Vagina (tissue), 2 donors: Measurements from ENCODE around the gene MDN1. TPM values are rescaled to one million over a fixed set of nuclear protein-coding genes. Genes with fewer than 3 reads are reported as not detected.

Experiments used
- DNase-seq, 2 donors: peaks; one replicate each; pipeline ENCODE4 v3.0.0-alpha.2; 2017; ENCODE audit errors: extremely low spot score in 2 of 2
- H3K27ac ChIP-seq: fragments of 200-600 bp; sonication (generic); one replicate; pipeline ENCODE4 v1.5.1; 2019
- H3K27me3 ChIP-seq: fragments of 200-600 bp; sonication (generic); one replicate; pipeline ENCODE4 v1.5.1; 2019
- H3K36me3 ChIP-seq, 2 donors: fragments of 200-600 bp; sonication (generic); one replicate each; pipeline ENCODE4 v1.5.1; 2017 to 2019
- H3K4me1 ChIP-seq: fragments of 200-600 bp; sonication (generic); one replicate; pipeline ENCODE4 v1.5.1; 2019
- H3K4me3 ChIP-seq, 2 donors: fragments of 200-600 bp; sonication (generic); 1 replicate in 1 of 2; 2 replicates in 1 of 2; pipeline ENCODE4 v1.5.1; 2016 to 2019
- H3K9me3 ChIP-seq: fragments of 200-600 bp; sonication (generic); one replicate; pipeline ENCODE4 v1.5.1; 2019
- POLR2A ChIP-seq, 2 donors: fragments of 450-650 bp; IDR thresholded peaks; one replicate each; pipeline ENCODE4 v1.6.1; 2017; ENCODE audit warnings: antibody characterized with exemption in 2 of 2, mild to moderate bottlenecking in 2 of 2, moderate library complexity in 2 of 2
- POLR2AphosphoS5 ChIP-seq, 2 donors: sonication (generic); formaldehyde crosslinking; IDR thresholded peaks; one replicate each; pipeline ENCODE4 v1.9.0; 2017; ENCODE audit warnings: antibody characterized with exemption in 2 of 2, mild to moderate bottlenecking in 2 of 2, low read depth in 1 of 2; ENCODE audit not compliant: insufficient read depth in 1 of 2
- intact Hi-C: fragments of 100-400 bp; cut with DNase I; formaldehyde crosslinking; loops from one replicate; pipeline ENCODE4 v1.15.1; 2023
- total RNA-seq: library from RNA; depleted of rRNA; stranded (reverse); fragments of >200 nt; gene quantifications from one replicate; pipeline ENCODE4 v1.2.3, GENCODE V29; 2016
- TF ChIP-seq, protein P1 (sequence below), 3 experiments: fragments of 450-650 bp in 2 of 3; fragments of 200-600 bp in 1 of 3; sonication (generic) in 1 of 3; IDR thresholded peaks; one replicate each; pipeline ENCODE4 v1.5.1; 2017 to 2019; ENCODE audit warnings: antibody characterized with exemption in 3 of 3, mild to moderate bottlenecking in 2 of 3, moderate library complexity in 2 of 3

MDN1 gene
- total RNA-seq, 1 donor from 2014 or later: 23.8 TPM

DNA sequence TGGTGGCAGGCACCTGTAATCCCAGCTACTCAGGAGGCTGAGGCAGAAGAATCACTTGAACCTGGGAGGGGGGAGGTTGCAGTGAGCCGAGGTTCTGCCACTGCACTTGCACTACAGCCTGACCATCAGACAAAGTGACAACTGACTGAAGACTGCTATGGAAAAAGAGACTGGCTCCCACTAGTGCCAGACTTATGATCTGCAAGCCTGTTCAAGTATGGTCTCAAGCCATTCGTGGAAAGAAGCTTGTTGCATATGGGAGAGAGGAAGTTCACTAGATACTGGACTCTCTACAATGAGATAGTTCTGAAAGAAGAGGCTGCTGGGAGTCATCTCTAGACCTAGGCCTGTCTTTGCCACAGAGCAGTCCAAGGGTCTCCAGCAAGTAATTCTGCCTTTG lies 26.7 kb downstream of the MDN1 start:
- no peak for TF ChIP-seq POLR2AphosphoS5 (IDR thresholded peaks at IDR 0.05; ENCODE audit: insufficient read depth in 1 of 2, low read depth in 1 of 2)
- intact Hi-C loops: no loop called here
- Histone ChIP-seq H3K4me1 (no peaks in the 10 kb centered on the region), H3K27me3 (no peaks in the 10 kb centered on the region), H3K4me3 (no peak overlapping the region), H3K36me3 (peaks cover 3 to 30% of the 10 kb centered on the region in 2 donors), H3K9me3 (no peaks in the 10 kb centered on the region), H3K27ac (no peak overlapping the region)
- DNase-seq: no peak

DNA sequence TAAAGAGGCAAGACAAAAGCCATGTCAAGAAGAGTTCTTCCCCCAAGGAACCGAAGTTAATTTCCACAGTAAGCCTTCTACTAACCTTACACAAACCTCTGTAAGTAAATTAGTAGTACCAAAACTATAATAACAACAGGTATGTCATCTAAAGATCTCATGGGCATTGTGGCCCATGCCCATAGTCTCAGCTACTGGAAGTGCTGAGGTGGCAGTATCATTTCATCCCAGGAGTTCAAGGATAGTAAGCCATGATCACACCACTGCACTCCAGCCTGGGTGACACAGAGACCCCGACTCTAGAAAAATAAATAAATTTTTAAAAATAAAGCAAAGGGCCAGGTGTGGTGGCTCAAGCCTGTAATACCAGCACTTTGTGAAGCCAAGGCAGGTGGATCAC lies 29.2 kb downstream of the MDN1 start:
- no peaks in the 10 kb centered on the region for H3K27me3 ChIP-seq
- TF ChIP-seq POLR2A (IDR thresholded peaks at IDR 0.05) (no peak), POLR2AphosphoS5 (IDR thresholded peaks at IDR 0.05; ENCODE audit: insufficient read depth in 1 of 2, low read depth in 1 of 2) (no peak)
- TF ChIP-seq, protein P1, sequence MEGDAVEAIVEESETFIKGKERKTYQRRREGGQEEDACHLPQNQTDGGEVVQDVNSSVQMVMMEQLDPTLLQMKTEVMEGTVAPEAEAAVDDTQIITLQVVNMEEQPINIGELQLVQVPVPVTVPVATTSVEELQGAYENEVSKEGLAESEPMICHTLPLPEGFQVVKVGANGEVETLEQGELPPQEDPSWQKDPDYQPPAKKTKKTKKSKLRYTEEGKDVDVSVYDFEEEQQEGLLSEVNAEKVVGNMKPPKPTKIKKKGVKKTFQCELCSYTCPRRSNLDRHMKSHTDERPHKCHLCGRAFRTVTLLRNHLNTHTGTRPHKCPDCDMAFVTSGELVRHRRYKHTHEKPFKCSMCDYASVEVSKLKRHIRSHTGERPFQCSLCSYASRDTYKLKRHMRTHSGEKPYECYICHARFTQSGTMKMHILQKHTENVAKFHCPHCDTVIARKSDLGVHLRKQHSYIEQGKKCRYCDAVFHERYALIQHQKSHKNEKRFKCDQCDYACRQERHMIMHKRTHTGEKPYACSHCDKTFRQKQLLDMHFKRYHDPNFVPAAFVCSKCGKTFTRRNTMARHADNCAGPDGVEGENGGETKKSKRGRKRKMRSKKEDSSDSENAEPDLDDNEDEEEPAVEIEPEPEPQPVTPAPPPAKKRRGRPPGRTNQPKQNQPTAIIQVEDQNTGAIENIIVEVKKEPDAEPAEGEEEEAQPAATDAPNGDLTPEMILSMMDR (IDR thresholded peaks at IDR 0.05): no peak
- no peaks in the 10 kb centered on the region for H3K4me1 ChIP-seq
- H3K36me3 ChIP-seq: peaks cover 3 to 54% of the 10 kb centered on the region in 2 donors
- H3K4me3 ChIP-seq: no peak overlapping the region
- no peak overlapping the region for H3K27ac ChIP-seq
- no peak for DNase-seq
- intact Hi-C loops: no loop called here
- H3K9me3 ChIP-seq: no peaks in the 10 kb centered on the region

DNA sequence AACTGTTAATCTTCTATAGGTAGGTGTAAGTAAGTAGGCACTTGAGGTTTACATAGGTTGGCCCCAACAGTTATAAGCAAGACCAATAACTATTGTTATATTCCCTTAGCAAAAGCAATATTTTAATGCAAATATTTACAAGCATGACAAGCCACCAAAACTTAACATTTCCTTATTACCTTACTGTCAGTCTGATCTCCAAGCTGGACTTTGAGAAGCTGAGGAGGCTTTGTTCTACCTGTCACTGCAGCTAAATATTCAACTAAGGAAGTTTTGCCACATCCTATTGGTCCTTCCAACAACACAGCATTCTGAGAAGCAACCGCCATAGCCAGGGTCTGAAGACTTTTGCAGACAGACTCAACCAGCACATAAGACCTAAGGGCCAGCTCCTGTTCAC lies 29.6 kb downstream of the MDN1 start:
- DNase-seq: no peak
- intact Hi-C loops: no loop called here
- TF ChIP-seq, protein P1 (IDR thresholded peaks at IDR 0.05): no peak
- TF ChIP-seq POLR2A (IDR thresholded peaks at IDR 0.05): no peak
- no peak for TF ChIP-seq POLR2AphosphoS5 (IDR thresholded peaks at IDR 0.05; ENCODE audit: insufficient read depth in 1 of 2, low read depth in 1 of 2)
- no peaks in the 10 kb centered on the region for H3K27me3 ChIP-seq
- no peaks in the 10 kb centered on the region for H3K4me1 ChIP-seq
- no peak overlapping the region for H3K4me3 ChIP-seq
- no peak overlapping the region for H3K27ac ChIP-seq
- no peaks in the 10 kb centered on the region for H3K9me3 ChIP-seq
- peaks cover 3 to 58% of the 10 kb centered on the region in 2 donors for H3K36me3 ChIP-seq

DNA sequence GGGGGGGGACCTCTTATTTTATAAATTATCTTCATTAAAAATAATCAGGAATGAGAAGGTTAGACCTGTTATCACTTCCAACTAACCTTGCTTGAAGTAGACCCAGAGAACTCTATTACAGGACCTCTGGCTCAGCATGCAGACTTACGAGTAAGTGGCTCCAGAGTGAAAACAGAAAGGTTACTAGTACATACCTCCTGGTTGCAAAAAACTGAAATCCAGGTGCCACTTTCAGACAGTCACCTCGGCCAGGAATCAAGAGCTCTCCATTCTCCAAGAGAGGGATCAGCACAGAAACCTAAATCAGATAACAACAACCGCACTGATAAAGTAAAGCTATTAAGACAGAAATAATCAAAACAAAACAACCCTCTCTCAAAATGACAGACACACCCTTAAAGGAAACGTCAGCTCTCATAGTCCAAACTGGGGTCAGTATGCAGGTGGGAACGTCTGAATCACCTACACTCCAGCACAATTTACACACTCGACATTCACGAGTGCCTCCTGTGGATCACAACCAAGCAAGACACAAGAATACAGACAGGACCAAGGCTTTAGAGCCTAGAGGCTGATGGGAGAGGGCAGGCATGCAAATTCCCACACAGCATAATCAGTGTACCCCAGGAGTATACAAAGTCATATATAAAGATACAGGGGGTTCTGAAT lies 31.8 kb downstream of the MDN1 start:
- Histone ChIP-seq H3K4me3 (no peak overlapping the region), H3K4me1 (no peaks in the 10 kb centered on the region), H3K9me3 (no peaks in the 10 kb centered on the region), H3K27ac (no peak overlapping the region), H3K36me3 (peaks cover 0 to 68% of the 10 kb centered on the region in 2 donors), H3K27me3 (no peaks in the 10 kb centered on the region)
- TF ChIP-seq POLR2A (IDR thresholded peaks at IDR 0.05) (no peak), POLR2AphosphoS5 (IDR thresholded peaks at IDR 0.05; ENCODE audit: insufficient read depth in 1 of 2, low read depth in 1 of 2) (no peak)
- TF ChIP-seq, protein P1 (IDR thresholded peaks at IDR 0.05): no peak
- intact Hi-C loops: no loop called here
- no peak for DNase-seq

DNA sequence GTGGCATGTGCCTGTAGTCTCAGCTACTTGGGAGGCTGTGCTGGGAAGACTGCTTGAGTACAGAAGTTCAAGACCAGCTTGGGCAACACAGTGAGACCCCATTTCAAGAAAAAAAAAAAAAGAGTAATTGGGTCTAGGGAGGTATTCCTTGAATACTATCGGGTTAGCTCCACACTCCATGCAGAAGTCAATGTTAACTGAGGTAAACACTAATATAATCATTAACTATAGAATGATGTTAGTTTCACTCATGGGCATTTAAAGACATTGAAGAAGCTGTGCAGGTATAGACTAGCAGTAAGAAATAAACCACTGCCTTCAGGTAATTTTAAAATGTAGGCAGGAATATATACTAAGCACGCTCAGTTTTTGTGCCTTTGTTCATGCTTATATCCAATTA lies 32.6 kb downstream of the MDN1 start:
- Histone ChIP-seq H3K4me3 (no peak overlapping the region), H3K4me1 (no peaks in the 10 kb centered on the region), H3K9me3 (no peaks in the 10 kb centered on the region), H3K36me3 (peaks cover 0 to 74% of the 10 kb centered on the region in 2 donors), H3K27ac (no peak overlapping the region), H3K27me3 (no peaks in the 10 kb centered on the region)
- TF ChIP-seq POLR2AphosphoS5 (IDR thresholded peaks at IDR 0.05; ENCODE audit: insufficient read depth in 1 of 2, low read depth in 1 of 2) (no peak), POLR2A (IDR thresholded peaks at IDR 0.05) (no peak)
- TF ChIP-seq, protein P1 (IDR thresholded peaks at IDR 0.05): no peak
- intact Hi-C loops: no loop called here
- DNase-seq: no peak
